HTERT RPE-1 (cell line): Measurements from ENCODE around the gene TM7SF2.
"Not testable (repeated sequence)": the region's sequence is repeated elsewhere in the genome, so short reads cannot be mapped to it uniquely, and the experiment has no call there.

Source experiments
- in situ Hi-C: fragments of 300-500 bp; cut with MboI; formaldehyde crosslinking; loops from 4 replicates; pipeline ENCODE4 v1.14.3; 2020; ENCODE audit warnings: low sequenced_read_pairs

Gene TM7SF2

GRCh38 chr11:65113839-65114238 is 2.2 kb downstream of the TM7SF2 start:
- in situ Hi-C loops = no loop called here

GRCh38 chr11:65114538-65115171 is 3.0 kb downstream of the TM7SF2 start:
- in situ Hi-C loops = no loop called here

- in situ Hi-C loops = no loop called here
These were observed 3.9 kb downstream of the TM7SF2 start for GRCh38 chr11:65115361-65116082.

- in situ Hi-C loops = no loop called here
These were observed 4.9 kb downstream of the TM7SF2 start for GRCh38 chr11:65116370-65117205.

GRCh38 chr11:65117206-65118096 is 5.8 kb downstream of the TM7SF2 start, which contains the start of gene ZNHIT2:
ZNHIT2 (minus strand) TSS chr11:65117701; CDS start chr11:65117653, 48 bp downstream.
- in situ Hi-C loops = no loop called here

- in situ Hi-C loops = no loop called here
These were observed 6.6 kb downstream of the TM7SF2 start for GRCh38 chr11:65118097-65118837.

GRCh38 chr11:65118891-65119669 is 7.4 kb downstream of the TM7SF2 start:
- in situ Hi-C loops = not testable (repeated sequence)

GRCh38 chr11:65119670-65119995 is 8.0 kb downstream of the TM7SF2 start:
- in situ Hi-C loops = no loop called here

- in situ Hi-C loops = no loop called here
These were observed 9.2 kb downstream of the TM7SF2 start for GRCh38 chr11:65120831-65121230.

- in situ Hi-C loops = no loop called here
These were observed 9.8 kb downstream of the TM7SF2 start for GRCh38 chr11:65121447-65121864.

GRCh38 chr11:65121865-65122696 is 10.4 kb downstream of the TM7SF2 start, which contains the start of the genes FAU and MRPL49:
FAU (minus strand) TSS chr11:65122134; CDS start chr11:65121813, 321 bp downstream.
MRPL49 (plus strand) TSS chr11:65122321; CDS start chr11:65122347, 26 bp downstream.
- in situ Hi-C loops = no loop called here

GRCh38 chr11:65124480-65125196 is 13.0 kb downstream of the TM7SF2 start:
- in situ Hi-C loops = no loop called here

- in situ Hi-C loops = no loop called here
These were observed 13.8 kb downstream of the TM7SF2 start for GRCh38 chr11:65125197-65126056.

GRCh38 chr11:65126624-65127274 is 15.1 kb downstream of the TM7SF2 start:
- in situ Hi-C loops = no loop called here

GRCh38 chr11:65127473-65128181 is 16.0 kb downstream of the TM7SF2 start:
- in situ Hi-C loops = no loop called here
